Posterior cingulate gyrus (tissue), 11 donors: ENCODE measurements around the gene HS3ST4.
A peak's percentile ranks its signal among the peaks of the same experiment; 100 is the strongest.

ENCODE experiments used
- DNase-seq, 10 donors: peaks; one replicate each; pipeline versions ENCODE4 v3.0.0 to v3.0.0-alpha.2; 2020 to 2021; ENCODE audit warnings: mixed read lengths in 3 of 10
- intact Hi-C: fragments of 100-400 bp; cut with DNase I; formaldehyde crosslinking; loops from one replicate; pipeline ENCODE4 v1.15.1; 2023

Gene HS3ST4

DNA sequence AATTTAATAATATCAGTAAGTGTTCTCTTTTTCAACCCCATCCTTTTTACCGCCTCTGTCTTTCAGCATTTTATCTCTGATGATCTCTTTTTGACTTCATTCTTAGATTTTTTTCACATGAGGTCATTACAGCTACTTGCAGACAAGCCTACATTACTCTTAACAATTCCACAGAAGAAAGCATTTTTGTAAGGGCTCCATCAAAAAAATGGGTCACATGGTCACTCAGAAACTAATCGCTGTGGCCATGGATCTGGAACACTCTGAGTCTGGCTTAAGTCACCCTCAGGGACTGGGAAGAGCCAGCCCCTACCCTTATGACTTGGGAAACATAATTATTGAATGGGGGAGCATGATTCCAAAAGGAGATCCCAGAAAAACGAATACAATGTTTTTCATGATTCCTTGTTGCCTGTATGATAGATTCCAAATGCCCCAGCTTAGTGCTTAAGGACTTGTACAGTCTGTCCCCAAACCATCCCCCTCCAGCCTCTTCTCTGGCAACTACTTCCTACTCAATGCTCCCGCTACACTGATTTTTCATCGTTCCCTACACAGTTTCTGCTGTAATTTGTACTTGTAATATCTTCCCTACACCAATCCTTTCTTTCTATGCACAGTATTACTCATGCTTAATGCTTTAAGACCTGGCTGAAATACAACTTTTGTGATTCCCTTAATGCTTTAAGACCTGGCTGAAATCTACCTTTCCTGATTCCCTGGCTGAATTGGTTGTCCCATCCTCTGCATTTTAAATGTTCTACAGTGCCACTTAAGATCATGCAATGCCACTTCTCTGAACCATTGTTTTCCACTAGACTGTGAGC, 457.8 kb downstream of the HS3ST4 start:
- no peak for DNase-seq
- intact Hi-C loops = no loop called here

DNA sequence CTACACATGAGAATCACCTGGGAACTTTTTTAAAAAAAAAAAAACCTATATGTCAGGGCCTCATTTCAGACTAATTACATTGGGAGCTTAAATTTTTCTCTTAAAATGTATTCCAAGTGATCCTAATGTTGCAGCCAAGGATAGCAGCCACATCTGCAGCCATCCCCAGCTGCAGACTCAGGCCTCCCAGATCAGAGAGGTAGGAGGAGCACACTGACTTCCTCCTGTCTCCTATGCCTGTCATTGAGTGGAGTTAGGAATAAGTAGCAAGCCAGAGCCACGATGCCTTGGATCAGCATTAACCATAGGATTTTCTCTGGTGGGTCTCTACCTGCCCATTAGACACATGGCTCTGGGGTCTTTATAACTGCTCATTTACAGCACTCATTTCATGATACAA, 463.5 kb downstream of the HS3ST4 start:
- no peak for DNase-seq
- intact Hi-C loops = no loop called here

DNA sequence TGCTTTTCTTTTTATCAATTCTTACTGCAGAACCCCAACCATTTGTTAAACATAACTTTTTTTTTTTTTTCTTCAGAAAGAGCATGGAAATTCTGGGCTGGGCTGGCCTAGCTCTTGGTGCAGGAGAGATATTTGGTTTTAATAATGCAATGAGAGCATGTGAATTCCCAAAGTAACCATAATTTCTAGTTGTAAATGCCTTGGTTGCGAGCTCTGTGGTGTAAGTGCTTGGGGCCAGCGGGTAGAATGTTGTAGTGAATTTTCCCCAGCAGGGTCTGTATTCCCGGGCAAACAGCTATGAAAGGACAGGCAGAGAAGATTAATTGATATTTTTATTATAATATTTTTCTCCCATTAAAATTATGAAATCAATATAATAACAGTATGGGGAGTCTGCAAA, 465.6 kb downstream of the HS3ST4 start:
- intact Hi-C loops = no loop called here
- DNase-seq = no peak

DNA sequence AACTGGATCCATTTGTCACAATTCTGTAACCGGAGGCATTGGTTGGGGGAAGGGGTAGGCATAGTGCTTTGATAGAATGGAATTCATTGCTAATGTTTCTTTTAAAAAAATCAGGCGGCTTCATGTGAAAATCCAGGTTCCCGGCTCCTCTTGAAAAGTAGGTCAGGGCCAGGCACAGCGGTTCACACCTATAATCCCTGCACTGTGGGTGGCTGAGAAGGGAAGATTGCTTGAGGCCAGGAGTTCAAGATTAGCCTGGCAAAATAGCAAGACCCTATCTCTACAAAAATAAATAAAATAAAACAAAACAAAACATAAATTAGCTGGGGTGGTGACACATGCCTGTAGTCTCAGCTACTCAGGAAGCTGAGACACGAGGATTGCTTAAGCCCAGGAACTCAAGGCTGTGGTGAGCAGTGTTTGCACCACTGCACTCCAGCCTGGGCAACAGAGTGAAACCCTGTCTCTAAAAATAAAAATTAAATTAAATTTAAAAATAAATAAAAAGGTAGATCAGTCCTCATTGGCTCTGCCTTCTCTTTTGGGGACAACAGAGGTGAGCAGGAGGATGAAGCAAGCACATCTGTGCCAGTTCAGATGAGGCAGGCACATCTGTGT, 466.5 kb downstream of the HS3ST4 start:
- no peak for DNase-seq

DNA sequence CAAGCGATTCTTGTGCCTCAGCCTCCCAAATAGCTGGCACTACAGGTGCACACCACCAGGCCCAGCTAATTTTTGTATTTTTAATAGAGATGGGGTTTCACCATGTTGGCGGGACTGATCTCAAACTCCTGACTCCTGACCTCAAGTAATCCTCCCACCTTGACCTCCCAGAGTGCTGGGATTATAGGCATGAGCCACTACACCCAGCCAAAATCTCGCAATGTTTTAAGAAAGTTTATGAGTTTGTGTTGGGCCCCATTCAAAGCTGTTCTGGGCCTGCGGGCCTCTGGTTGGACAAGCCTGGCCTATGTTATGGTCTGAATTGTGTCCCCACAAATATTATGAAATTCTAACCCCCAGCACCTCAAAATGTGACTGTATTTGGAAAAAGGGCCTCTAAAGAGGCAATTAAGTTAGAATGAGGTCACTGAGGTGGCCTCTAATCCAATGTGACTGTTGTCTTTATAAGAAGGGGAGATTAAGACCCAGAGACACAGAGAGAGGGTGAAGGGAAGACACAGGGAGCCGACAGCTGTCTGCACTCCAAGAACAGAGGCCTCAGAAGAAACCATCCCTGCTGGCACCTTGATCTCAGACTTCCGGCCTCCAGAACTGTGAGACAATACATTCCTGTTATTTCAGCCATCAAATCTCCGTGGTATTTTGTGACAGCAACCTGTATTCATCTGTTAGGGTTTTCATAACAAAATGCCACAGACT, 469.9 kb downstream of the HS3ST4 start:
- intact Hi-C loops = no loop called here
- DNase-seq = no peak

More for the DNA sequence above, 466.5 kb downstream of the HS3ST4 start:
- intact Hi-C loops = no loop called here

DNA sequence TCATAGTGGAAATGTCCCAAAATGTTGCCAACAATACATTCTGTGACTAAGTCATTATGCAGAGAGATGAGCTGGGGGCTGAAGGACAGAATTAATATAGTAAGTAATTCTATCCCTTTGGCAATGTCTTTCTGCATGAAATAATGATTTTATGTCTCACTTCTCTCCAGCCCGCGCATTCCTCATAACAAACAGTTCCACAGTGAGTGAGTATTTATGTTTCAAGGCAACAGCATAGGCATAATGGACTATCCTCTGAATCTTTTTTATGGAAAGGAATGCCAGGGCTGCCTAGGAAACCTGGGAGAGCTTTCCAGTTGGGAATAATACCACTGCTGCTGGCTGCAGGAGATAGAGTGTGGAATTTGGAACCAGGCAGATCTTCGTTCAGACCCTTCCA, 477.7 kb downstream of the HS3ST4 start:
- intact Hi-C loops = no loop called here
- DNase-seq = peak in 2 of 10 donors; percentile 8 to 12

DNA sequence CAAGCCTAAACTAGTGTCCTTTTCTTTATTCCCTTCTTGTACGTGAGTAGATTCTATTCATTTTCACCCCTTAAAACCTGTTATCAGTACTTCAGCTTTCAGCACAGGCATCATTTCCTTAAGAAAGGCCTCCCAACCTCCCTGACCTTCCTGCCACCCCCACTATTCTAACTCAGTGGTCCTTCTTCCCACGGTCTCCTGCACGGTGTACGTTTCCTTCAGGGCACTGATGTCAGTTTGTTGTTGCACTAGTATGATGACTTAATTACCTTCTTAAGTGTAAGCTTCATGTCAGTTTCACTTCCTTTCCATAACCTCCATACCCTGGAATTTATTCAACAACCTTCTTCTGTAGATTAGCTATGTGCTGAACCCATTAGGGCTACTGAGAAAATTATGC, 484.2 kb downstream of the HS3ST4 start:
- no peak for DNase-seq
- intact Hi-C loops = no loop called here

DNA sequence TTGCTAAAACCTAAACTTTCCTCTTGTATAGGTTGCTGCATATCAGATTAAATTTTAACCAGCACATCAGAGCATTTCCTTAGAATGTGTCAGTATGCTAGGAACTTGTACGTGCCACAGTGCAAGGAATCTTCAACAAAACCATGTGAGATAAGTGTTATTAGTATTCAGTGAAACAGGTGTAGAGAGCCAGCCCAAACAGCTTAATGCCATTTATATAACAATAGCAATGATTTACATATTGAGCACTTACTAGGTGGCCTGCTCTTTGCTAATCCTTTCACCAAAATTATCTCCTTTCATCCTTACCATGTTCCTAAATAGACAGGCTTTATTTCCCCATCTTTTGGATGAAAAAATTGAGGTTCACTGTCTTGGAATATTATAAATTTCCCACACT, 485.7 kb downstream of the HS3ST4 start:
- no peak for DNase-seq
- intact Hi-C loops = no loop called here

DNA sequence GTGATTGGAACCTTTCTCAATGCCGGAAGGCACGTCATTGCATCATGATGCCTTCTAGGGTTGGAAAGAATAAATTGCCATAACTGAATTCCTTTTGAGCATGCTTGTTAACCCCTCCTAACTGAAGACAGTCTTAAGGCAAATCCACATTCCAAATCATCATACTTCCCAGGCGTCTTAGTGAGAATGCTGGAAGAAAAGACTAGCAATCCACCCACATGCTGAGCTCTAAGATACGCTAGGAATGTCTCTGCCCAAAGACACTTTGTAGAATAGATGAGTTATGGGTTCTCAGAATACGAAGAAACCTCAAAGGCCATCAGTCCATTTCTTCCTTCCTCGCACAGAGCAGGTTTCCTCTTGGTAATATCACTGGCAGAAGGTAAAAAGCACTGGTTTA, 486.5 kb downstream of the HS3ST4 start:
- intact Hi-C loops = no loop called here
- DNase-seq = no peak

DNA sequence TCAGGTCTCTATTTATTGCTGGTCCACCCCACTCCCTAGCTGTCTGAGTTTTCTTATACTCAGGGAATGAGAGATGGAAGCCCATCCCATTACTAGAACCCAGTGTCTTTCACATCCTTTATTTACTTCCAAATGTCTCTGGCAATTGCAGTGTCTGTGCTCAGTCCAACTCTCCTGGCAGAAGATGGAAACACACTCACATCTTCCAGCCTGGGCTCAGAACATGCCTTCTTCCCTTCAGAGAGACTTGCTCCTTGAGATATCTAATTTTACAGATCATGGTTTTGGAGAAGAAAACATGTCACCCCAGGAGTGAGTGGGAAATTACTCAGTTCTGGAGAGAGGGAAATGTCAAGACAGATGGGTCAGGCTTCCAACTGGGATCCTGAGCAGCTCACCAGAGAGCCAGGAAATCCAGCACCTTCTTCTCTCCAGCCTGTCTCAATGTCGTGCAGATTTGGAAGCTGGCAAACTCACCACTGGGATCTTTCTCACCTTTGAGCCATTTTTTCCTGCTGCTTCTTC, 494.4 kb downstream of the HS3ST4 start:
- DNase-seq = no peak
- intact Hi-C loops = no loop called here
